ENCODE measurements around the gene MIER3. TPM values are rescaled to one million over a fixed set of nuclear protein-coding genes. Genes with fewer than 3 reads are reported as not detected.

Gene MIER3
- total and polyA plus RNA-seq, 7 donors: 4.8 to 20.5 (median 11.9) TPM

GRCh38 chr5:56910210-56910965 lies 41.5 kb downstream of the MIER3 start:
- Histone ChIP-seq H3K4me3 (peak overlapping the region; percentile 82), H3K36me3 (ENCODE audit: insufficient read depth in 1 of 2, low read depth in 1 of 2) (peaks cover 0 to 7% of the 10 kb centered on the region in 2 donors), H3K27me3 (ENCODE audit: insufficient read depth in 3 of 3, low read length in 2 of 3) (no peaks in the 10 kb centered on the region), H3K27ac (peak overlapping the region; percentile 96), H3K9me3 (no peaks in the 10 kb centered on the region), H3K4me1 (peaks cover 9% of the 10 kb centered on the region)
- TF ChIP-seq CTCF (IDR thresholded peaks at IDR 0.05): no peak
- intact Hi-C loops (cut with DNase I): loop anchor here (5.0 kb wide), 2 partner anchors 37 to 262 kb away; partner anchors contain the start of gene GPBP1 (in 1 of the 2)
- peak; percentile 19 to 46 (median 32) for ATAC-seq
- 1% methylated on average over 29 of the region's 29 CpGs for WGBS, 3 donors
- DNase-seq: peak; percentile 51 to 68

GRCh38 chr5:56909294-56910209 lies 42.4 kb downstream of the MIER3 start, which contains the start of gene SETD9:
Gene SETD9 (plus strand): TSS chr5:56909596. CDS start chr5:56909646, 50 bp downstream.
- H3K4me1 ChIP-seq: peaks cover 9% of the 10 kb centered on the region
- intact Hi-C loops (cut with DNase I): loop anchor here (2.0 to 10.0 kb wide), 4 partner anchors 38 to 1555 kb away; partner anchors contain the start of genes GPBP1 (in 1 of the 2), MIER3 (in 1 of the 2) and PLK2 (in 1 of the 2)
- 0 to 1% (median 0%) methylated on average over 63 to 84 of the region's 84 CpGs for WGBS, 3 donors
- DNase-seq (peak; percentile 99), ATAC-seq (peak; percentile 92 to 96 (median 95))
- peak within 1 kb of the TSS; percentile 96 for H3K27ac ChIP-seq
- H3K27me3 ChIP-seq (ENCODE audit: insufficient read depth in 3 of 3, low read length in 2 of 3): no peaks in the 10 kb centered on the region
- no peak for TF ChIP-seq CTCF (IDR thresholded peaks at IDR 0.05)
- peaks cover 0 to 7% of the 10 kb centered on the region in 2 donors for H3K36me3 ChIP-seq (ENCODE audit: insufficient read depth in 1 of 2, low read depth in 1 of 2)
- no peaks in the 10 kb centered on the region for H3K9me3 ChIP-seq
- H3K4me3 ChIP-seq: peak within 1 kb of the TSS; percentile 82

GRCh38 chr5:56908942-56909293 lies 43.0 kb downstream of the MIER3 start:
- no peak for TF ChIP-seq CTCF (IDR thresholded peaks at IDR 0.05)
- H3K36me3 ChIP-seq (ENCODE audit: insufficient read depth in 1 of 2, low read depth in 1 of 2): peaks cover 0 to 7% of the 10 kb centered on the region in 2 donors
- DNase-seq: no peak
- intact Hi-C loops (cut with DNase I): loop anchor here in 1 of 2 donors (2.0 to 10.0 kb wide), 2 partner anchors 44 to 1556 kb away; partner anchors contain the start of genes MIER3 and PLK2
- no peaks in the 10 kb centered on the region for H3K27me3 ChIP-seq (ENCODE audit: insufficient read depth in 3 of 3, low read length in 2 of 3)
- peak overlapping the region; percentile 82 for H3K4me3 ChIP-seq
- no peaks in the 10 kb centered on the region for H3K9me3 ChIP-seq
- peak; percentile 51 to 68 (median 61) for ATAC-seq
- 1 to 2% (median 1%) methylated on average over 17 to 19 of the region's 19 CpGs for WGBS, 3 donors
- H3K27ac ChIP-seq: peak overlapping the region; percentile 96
- peaks cover 9% of the 10 kb centered on the region for H3K4me1 ChIP-seq

- H3K4me1 ChIP-seq: no peaks in the 10 kb centered on the region
- H3K36me3 ChIP-seq (ENCODE audit: insufficient read depth in 1 of 2, low read depth in 1 of 2): no peaks in the 10 kb centered on the region
- no peak for DNase-seq
- ATAC-seq: peak; percentile 39 to 90 (median 69)
- peak; percentile 73 for TF ChIP-seq CTCF (IDR thresholded peaks at IDR 0.05)
- 31 to 33% (median 32%) methylated on average over 3 of the region's 3 CpGs for WGBS, 3 donors
- H3K9me3 ChIP-seq: no peaks in the 10 kb centered on the region
- no peak overlapping the region for H3K4me3 ChIP-seq
- intact Hi-C loops (cut with DNase I): loop anchor here (2.0 to 10.0 kb wide), 4 partner anchors 320 to 1564 kb away; partner anchors contain the start of gene PLK2 (in 1 of the 2)
- no peak overlapping the region for H3K27ac ChIP-seq
- no peaks in the 10 kb centered on the region for H3K27me3 ChIP-seq (ENCODE audit: insufficient read depth in 3 of 3, low read length in 2 of 3)
Measured at GRCh38 chr5:56900858-56901578, 50.9 kb downstream of the MIER3 start.
